Erythroblast (primary cell): ENCODE results near the gene MAT2B.

ENCODE experiments used
- GATA1 ChIP-seq: IDR thresholded peaks from 2 replicates; pipeline ENCODE4 v1.6.1; 2011; ENCODE audit warnings: low read depth, mild to moderate bottlenecking, control low read depth, low read length, moderate library complexity
- POLR2A ChIP-seq: IDR thresholded peaks from 2 replicates; pipeline ENCODE4 v1.6.1; 2011; ENCODE audit warnings: mild to moderate bottlenecking, low read length

DNA sequence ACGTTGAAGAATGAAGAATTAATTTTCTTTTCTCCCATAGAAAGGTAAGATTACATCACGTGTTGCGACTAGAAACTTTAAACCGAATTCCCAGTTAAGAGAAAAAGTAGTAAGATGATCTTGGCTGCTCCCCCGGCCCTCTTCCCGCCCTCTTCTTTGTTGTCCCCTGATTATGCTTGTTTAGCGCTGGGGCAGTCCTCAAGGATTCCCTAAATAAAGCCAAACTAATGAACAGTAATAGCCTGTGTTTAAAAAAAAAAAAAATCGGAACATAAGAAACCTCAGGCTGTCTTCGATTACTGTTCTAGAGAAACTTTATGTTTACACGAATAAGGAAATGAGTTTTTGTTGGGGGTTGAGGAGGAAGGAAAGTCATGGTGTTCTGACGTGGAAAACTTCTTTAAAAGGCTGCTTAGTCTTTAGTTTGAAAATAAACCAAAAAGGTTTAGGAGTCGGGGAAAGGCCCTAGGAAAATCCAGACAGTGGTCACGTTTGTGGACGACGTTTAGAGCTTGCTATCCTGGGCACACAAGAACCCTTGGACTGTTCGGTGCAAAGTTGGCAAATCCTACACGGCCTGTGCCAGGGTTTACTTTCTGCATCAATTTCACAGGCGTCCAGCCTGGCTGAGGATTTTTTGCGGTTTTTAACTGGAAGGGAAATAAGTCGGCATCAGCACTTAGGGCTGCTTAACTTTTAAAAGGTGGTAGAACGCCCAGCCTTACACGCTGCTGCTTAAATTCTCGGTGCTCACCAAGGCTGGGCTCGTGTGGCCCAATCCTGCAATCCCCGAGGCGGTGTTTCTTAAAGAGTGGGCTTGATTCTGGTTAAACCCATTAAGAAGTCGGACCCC is 1.1 kb upstream of the MAT2B start:
- no peak for TF ChIP-seq POLR2A
- TF ChIP-seq GATA1: no peak
